H1 (cell line): ENCODE data around the gene TMEM121B. TPM values are rescaled to one million over a fixed set of nuclear protein-coding genes. Genes with fewer than 3 reads are reported as not detected.

ENCODE experiments used
- CTCF ChIA-PET: fragments of 300-600 bp; sonication (Branson Sonifier 250); formaldehyde crosslinking; loops from one replicate; lab custom pipeline; 2021; ENCODE audit not compliant: partially characterized antibody; lab: Charles Lee
- POLR2A ChIA-PET: fragments of 300-600 bp; sonication (Branson Sonifier 250); formaldehyde crosslinking; loops from one replicate; lab custom pipeline; 2021; ENCODE audit warnings: inconsistent platforms; ENCODE audit not compliant: partially characterized antibody; lab: Charles Lee
- DNase-seq, 2 experiments: peaks; one replicate each; pipeline versions ENCODE4 v3.0.0 to v3.0.0-alpha.2; 2010 to 2022; ENCODE audit warnings: low spot score in 2 of 2, low read depth in 1 of 2, mixed read lengths in 1 of 2
- FAIRE-seq: peaks from 2 replicates; lab custom pipeline; 2011; peaks lifted over from hg19 to GRCh38; lab: Jason Lieb, UNC
- H2AFZ ChIP-seq: 2 replicates; pipeline ENCODE4 v1.8.1; 2012; ENCODE audit warnings: low read length, inconsistent platforms
- H2AK5ac ChIP-seq: 2 replicates; pipeline ENCODE4 v1.6.1; 2013; ENCODE audit warnings: low read depth, low read length
- H2BK120ac ChIP-seq: replicated peaks from 2 replicates; pipeline ENCODE3; 2013; ENCODE audit warnings: low read depth, low read length, inconsistent platforms
- H2BK12ac ChIP-seq: 2 replicates; pipeline ENCODE4 v1.6.1; 2013; ENCODE audit warnings: low read depth, low read length
- H2BK15ac ChIP-seq: 2 replicates; pipeline ENCODE4 v1.6.1; 2013; ENCODE audit warnings: low read length
- H2BK20ac ChIP-seq: 2 replicates; pipeline ENCODE4 v1.6.1; 2013; ENCODE audit warnings: low read length
- H2BK5ac ChIP-seq: 2 replicates; pipeline ENCODE4 v1.6.1; 2013; ENCODE audit warnings: low read depth, low read length
- H3K14ac ChIP-seq: 2 replicates; pipeline ENCODE4 v1.6.1; 2013; ENCODE audit warnings: inconsistent platforms; ENCODE audit not compliant: insufficient read length
- H3K18ac ChIP-seq: 2 replicates; pipeline ENCODE4 v1.6.1; 2013; ENCODE audit warnings: low read length; ENCODE audit errors: extremely low read depth
- H3K23ac ChIP-seq: 2 replicates; pipeline ENCODE4 v1.6.1; 2013; ENCODE audit warnings: inconsistent platforms; ENCODE audit not compliant: insufficient read length
- H3K23me2 ChIP-seq: 2 replicates; pipeline ENCODE4 v1.6.1; 2013; ENCODE audit warnings: low read depth, low read length
- H3K27ac ChIP-seq: 2 replicates; pipeline ENCODE4 v1.6.1; 2011; ENCODE audit warnings: low read depth, low read length, inconsistent platforms
- H3K27me3 ChIP-seq, 4 experiments: replicated peaks in 1 of 4; 1 replicate in 1 of 4; 2 replicates in 3 of 4; pipeline versions ENCODE4 v1.6.1 to v1.8.1; 2011 to 2013; ENCODE audit warnings: low read length in 3 of 4, mild to moderate bottlenecking in 3 of 4, inconsistent platforms in 2 of 4, mixed read lengths in 2 of 4, moderate library complexity in 1 of 4; ENCODE audit not compliant: control insufficient read depth in 3 of 4, insufficient read depth in 3 of 4; ENCODE audit errors: extremely low read depth in 1 of 4
- H3K36me3 ChIP-seq, 4 experiments: 2 replicates each; pipeline versions ENCODE4 v1.6.1 to v1.8.1; 2011 to 2013; ENCODE audit warnings: mild to moderate bottlenecking in 4 of 4, low read length in 3 of 4, moderate library complexity in 2 of 4, control low read depth in 1 of 4, inconsistent platforms in 1 of 4; ENCODE audit not compliant: insufficient read depth in 4 of 4, control insufficient read depth in 2 of 4
- H3K4ac ChIP-seq: replicated peaks from 2 replicates; pipeline ENCODE3; 2013; ENCODE audit warnings: low read length, low read depth, mixed read lengths, inconsistent platforms; ENCODE audit not compliant: insufficient read length
- H3K4me1 ChIP-seq, 4 experiments: replicated peaks in 1 of 4; 1 replicate in 1 of 4; 2 replicates in 3 of 4; pipeline versions ENCODE4 v1.6.1 to v1.8.1; 2011 to 2013; ENCODE audit warnings: low read length in 3 of 4, inconsistent platforms in 2 of 4, mixed read lengths in 1 of 4; ENCODE audit not compliant: insufficient read depth in 4 of 4, control insufficient read depth in 3 of 4
- H3K4me2 ChIP-seq, 2 experiments: 2 replicates each; pipeline versions ENCODE4 v1.6.1 to v1.8.1; 2011 to 2013; ENCODE audit warnings: low read depth in 2 of 2, low read length in 2 of 2, control low read depth in 1 of 2, inconsistent platforms in 1 of 2, mild to moderate bottlenecking in 1 of 2; ENCODE audit not compliant: insufficient read depth in 1 of 2
- H3K4me3 ChIP-seq, 4 experiments: fragments of 200-600, 300-600 bp in 1 of 4; sonication (generic), shearing (Covaris generic), sonication (Bioruptor Twin) in 1 of 4; 2 replicates each; pipeline versions ENCODE4 v1.5.1 to v1.8.1; 2011 to 2016; ENCODE audit warnings: low read length in 4 of 4, low read depth in 3 of 4, control low read depth in 2 of 4, inconsistent platforms in 2 of 4, mild to moderate bottlenecking in 2 of 4, mixed read lengths in 1 of 4, moderate library complexity in 1 of 4; ENCODE audit not compliant: insufficient read depth in 2 of 4; ENCODE audit errors: extremely low read depth in 1 of 4
- H3K56ac ChIP-seq: replicated peaks from 2 replicates; pipeline ENCODE3; 2013; ENCODE audit warnings: low read depth, mild to moderate bottlenecking, mixed read lengths, low read length, inconsistent platforms; ENCODE audit not compliant: insufficient read length
- H3K79me1 ChIP-seq: 2 replicates; pipeline ENCODE4 v1.6.1; 2013; ENCODE audit warnings: low read depth, low read length, control low read depth
- H3K79me2 ChIP-seq, 2 experiments: 2 replicates each; pipeline versions ENCODE4 v1.6.1 to v1.8.1; 2012 to 2013; ENCODE audit warnings: low read length in 2 of 2, mild to moderate bottlenecking in 2 of 2, inconsistent platforms in 1 of 2; ENCODE audit not compliant: insufficient read depth in 2 of 2, control insufficient read depth in 1 of 2
- H3K9ac ChIP-seq, 4 experiments: replicated peaks in 1 of 4; 1 replicate in 1 of 4; 2 replicates in 3 of 4; pipeline versions ENCODE4 v1.6.1 to v1.8.1; 2011 to 2013; ENCODE audit warnings: low read depth in 3 of 4, low read length in 3 of 4, control low read depth in 2 of 4, mild to moderate bottlenecking in 2 of 4, moderate library complexity in 2 of 4, inconsistent platforms in 1 of 4; ENCODE audit errors: extremely low read depth in 1 of 4
- H3K9me3 ChIP-seq, 2 experiments: 2 replicates each; pipeline versions ENCODE4 v1.6.1 to v1.8.1; 2012 to 2013; ENCODE audit warnings: mild to moderate bottlenecking in 2 of 2, moderate library complexity in 2 of 2, control low read depth in 1 of 2, inconsistent platforms in 1 of 2, low read depth in 1 of 2, low read length in 1 of 2, mixed read lengths in 1 of 2; ENCODE audit not compliant: insufficient read depth in 2 of 2
- H4K20me1 ChIP-seq, 2 experiments: replicated peaks in 1 of 2; 2 replicates each; pipeline versions ENCODE3 to v1.8.1; 2011 to 2013; ENCODE audit warnings: inconsistent platforms in 2 of 2, low read length in 2 of 2, mild to moderate bottlenecking in 1 of 2; ENCODE audit not compliant: insufficient read depth in 2 of 2, control insufficient read depth in 1 of 2
- H4K5ac ChIP-seq: 2 replicates; pipeline ENCODE4 v1.6.1; 2013; ENCODE audit warnings: low read length, low read depth, mixed read lengths, inconsistent platforms; ENCODE audit not compliant: insufficient read length
- H4K8ac ChIP-seq: 2 replicates; pipeline ENCODE4 v1.8.0; 2013; ENCODE audit warnings: mild to moderate bottlenecking, moderate library complexity, low read length, inconsistent platforms; ENCODE audit not compliant: insufficient read depth; ENCODE audit errors: extremely low read depth
- H4K91ac ChIP-seq: replicated peaks from 2 replicates; pipeline ENCODE3; 2013; ENCODE audit warnings: low read length, mixed read lengths, inconsistent platforms; ENCODE audit not compliant: insufficient read length
- ASH2L ChIP-seq: fragments of 200-600, 300-600 bp; sonication (generic); IDR thresholded peaks from one replicate; pipeline ENCODE4 v1.7.1; 2017; ENCODE audit warnings: low read length
- PHF8 ChIP-seq: fragments of 200-600 bp; sonication (generic); conservative IDR thresholded peaks from 2 replicates; pipeline ENCODE4 v1.7.1; 2012; ENCODE audit warnings: low read depth, mild to moderate bottlenecking, inconsistent platforms, low read length, moderate library complexity
- RAD21 ChIP-seq, 2 experiments: IDR thresholded peaks in 1 of 2; conservative IDR thresholded peaks in 1 of 2; 2 replicates each; pipeline ENCODE4 v1.6.1; 2011; ENCODE audit warnings: low read depth in 2 of 2, low read length in 2 of 2, improper control_type of control experiment in 1 of 2, inconsistent platforms in 1 of 2, mild to moderate bottlenecking in 1 of 2, moderate library complexity in 1 of 2
- TCF12 ChIP-seq: IDR thresholded peaks from 2 replicates; pipeline ENCODE4 v1.6.1; 2011; ENCODE audit warnings: low read depth, mild to moderate bottlenecking, low read length
- ZNF274 ChIP-seq: IDR thresholded peaks from 2 replicates; pipeline ENCODE4 v1.7.0; 2012; ENCODE audit warnings: low read length, borderline replicate concordance; ENCODE audit errors: extremely low read depth
- WGBS, 2 experiments: shearing (Covaris generic) in 1 of 2; methylation state at CpG; one replicate each; pipeline versions ENCODE4 v1.1.6 to v1.1.7; 2013 to 2015; ENCODE audit warnings: low lambda C conversion rate in 2 of 2, mixed read lengths in 2 of 2, inconsistent platforms in 1 of 2, low coverage in 1 of 2, missing lambda C conversion rate in 1 of 2; ENCODE audit not compliant: insufficient replicate concordance in 2 of 2, insufficient coverage in 1 of 2, insufficient read length in 1 of 2; ENCODE audit errors: extremely low coverage in 1 of 2, missing lambda C conversion rate in 1 of 2; 5-methylcytosine and 5-hydroxymethylcytosine counted together
- polyA plus RNA-seq, 7 experiments: library from polyadenylated mRNA; depleted of rRNA in 3 of 7; stranded (reverse) in 5 of 7; unstranded in 2 of 7; fragments of >200 nt in 5 of 7; fragments of 200-250 nt in 2 of 7; gene quantifications; 1 replicate in 5 of 7; 2 replicates in 1 of 7; 4 replicates in 1 of 7; pipeline versions ENCODE4 v1.2.1 to v1.2.3, GENCODE V29; 2011 to 2013; ENCODE audit warnings: missing spikeins in 2 of 7, mixed read lengths in 2 of 7
- total RNA-seq: library from RNA; stranded (reverse); fragmentation: NEBNext Ultra II Directional; extraction: Animal tissue kit (Norgen Biotek cat#: 25700); gene quantifications from 2 replicates; pipeline ENCODE4 v1.2.1, GENCODE V29; 2021
- TF ChIP-seq, protein P1 (sequence below), 3 experiments: IDR thresholded peaks; 1 replicate in 2 of 3; 2 replicates in 1 of 3; pipeline versions ENCODE4 v1.5.1 to v1.6.1; 2011; ENCODE audit warnings: low read length in 3 of 3, mild to moderate bottlenecking in 3 of 3, inconsistent platforms in 2 of 3, low read depth in 1 of 3, moderate library complexity in 1 of 3; ENCODE audit not compliant: insufficient read depth in 1 of 3; ENCODE audit errors: control extremely low read depth in 1 of 3

TMEM121B gene
- total and polyA plus RNA-seq, 2 of the 8 experiments (the other 6 are each of a cell fraction or from before 2014, with no cell fraction given), result 4.3 to 6.9 TPM

DNA sequence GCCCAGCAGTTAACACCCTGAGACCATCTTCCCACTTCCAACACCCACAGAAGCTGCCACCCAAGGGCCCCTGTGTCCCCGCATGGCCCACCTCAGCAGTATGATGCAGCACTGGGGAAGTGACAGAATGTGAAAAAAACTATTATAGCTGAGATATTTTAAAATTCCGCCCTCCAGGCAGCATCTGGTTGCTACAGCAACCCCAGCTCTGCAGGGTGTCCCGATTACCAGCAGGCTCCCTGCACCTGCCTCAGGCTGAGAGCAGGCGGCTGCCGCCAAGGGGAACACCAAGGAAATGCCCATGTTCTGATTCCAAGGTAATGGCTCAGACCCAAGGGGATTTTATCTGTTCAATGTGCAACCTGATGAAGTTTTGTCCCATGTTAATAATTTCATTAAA lies 10.5 kb upstream of the TMEM121B start:
- H3K14ac ChIP-seq, result no peak overlapping the region
- no peaks in the 10 kb centered on the region for H3K79me1 ChIP-seq
- FAIRE-seq (peak; percentile 78), DNase-seq (peak in 1 of 2 experiments; percentile 17)
- no peak overlapping the region for H3K9ac ChIP-seq
- no peak overlapping the region for H2AFZ ChIP-seq
- no peak overlapping the region for H2BK15ac ChIP-seq
- no peak overlapping the region for H3K4ac ChIP-seq
- no peak overlapping the region for H4K5ac ChIP-seq
- H3K56ac ChIP-seq, result no peak overlapping the region
- no peaks in the 10 kb centered on the region for H3K27me3 ChIP-seq
- H3K18ac ChIP-seq, result no peak overlapping the region
- H2BK20ac ChIP-seq, result no peak overlapping the region
- no peaks in the 10 kb centered on the region for H3K79me2 ChIP-seq
- no peaks in the 10 kb centered on the region for H4K20me1 ChIP-seq
- H3K27ac ChIP-seq, result no peak overlapping the region
- CTCF ChIA-PET, result interaction anchor here (0.7 to 2.5 kb wide), 15 partner anchors 9 to 469 kb away, joined by 3 to 8 read pairs (median 4); no protein-coding TSS in a partner anchor
- POLR2A ChIA-PET, result interaction anchor here (0.9 to 1.7 kb wide), 4 partner anchors 10 to 432 kb away, joined by 3 to 8 read pairs (median 4); partner anchors contain the start of genes SLC25A18 and TMEM121B
- H2BK5ac ChIP-seq, result no peak overlapping the region
- no peaks in the 10 kb centered on the region for H3K23me2 ChIP-seq
- TF ChIP-seq ZNF274 (no peak), PHF8 (no peak), RAD21 (IDR thresholded peaks at IDR 0.05 in 1 of 2, conservative IDR thresholded peaks at IDR 0.05 in 1 of 2; ENCODE audit: low read depth in 2 of 2, low read length in 2 of 2) (peak; percentile 39 to 45; a peak in 2 of 4 replicates), TCF12 (0 out of 2 replicates have a peak, but pooled peaks have one; percentile 63), ASH2L (no peak)
- TF ChIP-seq, protein P1, sequence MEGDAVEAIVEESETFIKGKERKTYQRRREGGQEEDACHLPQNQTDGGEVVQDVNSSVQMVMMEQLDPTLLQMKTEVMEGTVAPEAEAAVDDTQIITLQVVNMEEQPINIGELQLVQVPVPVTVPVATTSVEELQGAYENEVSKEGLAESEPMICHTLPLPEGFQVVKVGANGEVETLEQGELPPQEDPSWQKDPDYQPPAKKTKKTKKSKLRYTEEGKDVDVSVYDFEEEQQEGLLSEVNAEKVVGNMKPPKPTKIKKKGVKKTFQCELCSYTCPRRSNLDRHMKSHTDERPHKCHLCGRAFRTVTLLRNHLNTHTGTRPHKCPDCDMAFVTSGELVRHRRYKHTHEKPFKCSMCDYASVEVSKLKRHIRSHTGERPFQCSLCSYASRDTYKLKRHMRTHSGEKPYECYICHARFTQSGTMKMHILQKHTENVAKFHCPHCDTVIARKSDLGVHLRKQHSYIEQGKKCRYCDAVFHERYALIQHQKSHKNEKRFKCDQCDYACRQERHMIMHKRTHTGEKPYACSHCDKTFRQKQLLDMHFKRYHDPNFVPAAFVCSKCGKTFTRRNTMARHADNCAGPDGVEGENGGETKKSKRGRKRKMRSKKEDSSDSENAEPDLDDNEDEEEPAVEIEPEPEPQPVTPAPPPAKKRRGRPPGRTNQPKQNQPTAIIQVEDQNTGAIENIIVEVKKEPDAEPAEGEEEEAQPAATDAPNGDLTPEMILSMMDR (IDR thresholded peaks at IDR 0.05; ENCODE audit: control extremely low read depth in 1 of 3, insufficient read depth in 1 of 3, low read depth in 1 of 3, low read length in 3 of 3), result peak; percentile 10 to 48 (median 38); a peak in 3 of 4 replicates
- 45% methylated on average over 5 of the region's 5 CpGs; no CpG with 5 or more reads in 1 of the 2 experiments for WGBS, 2 experiments
- H2BK12ac ChIP-seq, result no peak overlapping the region
- peaks cover 0 to 3% (median 1%) of the 10 kb centered on the region in 4 experiments; a peak in 2 of 7 replicates for H3K4me1 ChIP-seq
- H2BK120ac ChIP-seq, result no peak overlapping the region
- H3K4me2 ChIP-seq, result no peak overlapping the region
- H3K4me3 ChIP-seq, result no peak overlapping the region
- H4K8ac ChIP-seq, result no peak overlapping the region
- H3K9me3 ChIP-seq, result no peaks in the 10 kb centered on the region
- H3K36me3 ChIP-seq, result no peaks in the 10 kb centered on the region
- no peak overlapping the region for H3K23ac ChIP-seq
- H2AK5ac ChIP-seq, result no peak overlapping the region
- no peak overlapping the region for H4K91ac ChIP-seq
